GM04503 (cell line): ENCODE results near the gene CWF19L2.

Experiments used
- DNase-seq: peaks from one replicate; pipeline ENCODE4 v3.0.0-alpha.2; 2012; ENCODE audit warnings: low read depth

The CWF19L2 gene

DNA sequence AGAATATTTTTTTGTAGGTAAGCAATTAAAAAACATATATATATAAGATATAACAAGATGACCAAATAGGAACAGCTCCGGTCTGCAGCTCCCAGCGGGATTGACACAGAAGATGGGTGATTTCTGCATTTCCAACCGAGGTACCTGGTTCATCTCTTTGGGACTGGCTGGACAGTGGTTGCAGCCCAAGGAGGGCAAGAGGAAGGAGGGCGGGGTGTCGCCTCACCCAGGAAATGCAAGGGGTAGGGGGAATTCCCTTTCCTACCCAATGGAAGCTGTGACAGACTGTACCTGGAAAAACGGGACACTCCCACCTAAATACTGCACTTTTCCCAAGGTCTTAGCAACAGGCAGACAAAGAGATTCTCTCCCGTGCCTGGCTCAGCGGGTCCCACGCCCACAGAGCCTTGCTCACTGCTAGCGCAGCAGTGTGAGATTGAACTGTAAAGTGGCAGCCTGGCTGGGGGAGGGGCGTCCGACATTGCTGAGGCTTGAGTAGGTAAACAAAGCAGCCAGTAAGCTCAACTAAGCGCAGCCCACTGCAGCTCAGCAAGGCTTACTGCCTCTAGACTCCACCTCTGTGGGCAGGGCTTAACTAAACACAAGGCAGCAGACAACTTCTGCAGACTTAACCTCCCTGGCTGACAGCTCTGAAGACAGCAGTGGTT is 163.8 kb downstream of the CWF19L2 start:
- no peak for DNase-seq

DNA sequence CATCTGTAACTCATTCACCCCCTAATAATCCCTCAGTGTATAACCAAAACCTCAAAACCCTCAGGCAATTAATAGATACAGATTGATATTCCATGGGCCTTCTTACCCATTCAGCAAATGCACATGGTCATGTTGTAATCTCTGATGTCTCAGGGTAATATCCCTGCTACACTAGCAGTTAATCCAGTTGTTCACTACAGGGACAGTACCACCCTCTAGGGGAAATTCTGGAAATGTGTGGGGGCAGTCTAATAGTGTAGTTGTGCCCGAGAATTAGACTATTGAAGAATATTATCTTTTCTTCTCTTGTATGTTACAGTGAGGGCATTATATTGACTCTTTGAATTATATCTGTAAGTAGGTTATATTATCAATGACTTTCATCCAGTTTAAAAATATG is 175.4 kb downstream of the CWF19L2 start:
- no peak for DNase-seq
